ENCODE data around the gene RBM15B. TPM values are rescaled to one million over a fixed set of nuclear protein-coding genes. Genes with fewer than 3 reads are reported as not detected.

The RBM15B gene
- total and polyA plus RNA-seq, 2 donors (not counting 1 experiment from before 2014, with no cell fraction given): 10.8 to 29.5 TPM

GRCh38 chr3:51397392-51397791 lies 6.3 kb downstream of the RBM15B start:
- no peak for TF ChIP-seq EZH2 (IDR thresholded peaks at IDR 0.05; ENCODE audit: borderline replicate concordance, insufficient read depth, low read depth, low read length, poor library complexity, severe bottlenecking)
- CTCF ChIA-PET: no interaction called here
- peaks cover 2 to 14% of the 10 kb centered on the region in 2 donors for H3K4me1 ChIP-seq (ENCODE audit: control insufficient read depth in 2 of 2, insufficient read depth in 2 of 2, low read length in 2 of 2)
- H3K79me2 ChIP-seq (ENCODE audit: control insufficient read depth, insufficient read depth, low read length): peaks cover 44% of the 10 kb centered on the region
- no peak overlapping the region for H2AFZ ChIP-seq (ENCODE audit: insufficient read depth, low read depth, low read length, poor library complexity, severe bottlenecking)
- 95% methylated on average over 4 of the region's 5 CpGs for WGBS (ENCODE audit: insufficient coverage)
- no peaks in the 10 kb centered on the region for H3K27me3 ChIP-seq (replicated peaks in 1 of 4; ENCODE audit: control extremely low read depth in 1 of 4, control insufficient read depth in 3 of 4, insufficient read depth in 4 of 4, low read length in 3 of 4)
- H3K9me3 ChIP-seq (ENCODE audit: control extremely low read depth in 1 of 3, control insufficient read depth in 2 of 3, insufficient read depth in 1 of 3, low read length in 2 of 3): no peaks in the 10 kb centered on the region
- no peaks in the 10 kb centered on the region for H3K9me3 Mint-ChIP-seq (ENCODE audit: insufficient read depth)
- H4K20me1 ChIP-seq (ENCODE audit: control insufficient read depth, insufficient read depth, low read length, poor library complexity, severe bottlenecking): peaks cover 49% of the 10 kb centered on the region
- intact Hi-C loops (cut with micrococcal nuclease): loop anchor here (10.0 kb wide), 1 partner anchor 1137 kb away; the partner anchor contains the start of genes NT5DC2 and UQCC5
- peaks cover 25% of the 10 kb centered on the region for H3K4me1 Mint-ChIP-seq
- H3K4me3 ChIP-seq (ENCODE audit: control extremely low read depth in 1 of 5, extremely low read depth in 1 of 5, insufficient read depth in 1 of 5, low read depth in 2 of 5, low read length in 4 of 5): no peak overlapping the region
- DNase-seq (no peak), ATAC-seq (ENCODE audit: low read depth) (no peak)
- peak overlapping the region in 1 of 2 donors; percentile 48 for H3K27ac ChIP-seq (ENCODE audit: low read length in 2 of 2)
- H3K27me3 Mint-ChIP-seq: no peaks in the 10 kb centered on the region
- peaks cover 1 to 82% of the 10 kb centered on the region in 2 experiments for H3K36me3 ChIP-seq (replicated peaks in 1 of 2; ENCODE audit: control extremely low read depth in 1 of 2, control insufficient read depth in 1 of 2, extremely low read depth in 1 of 2, insufficient read depth in 2 of 2, low read length in 1 of 2)
- no peak overlapping the region for H3K9ac ChIP-seq (ENCODE audit: low read length)
- H3K4me3 Mint-ChIP-seq: no peak overlapping the region
- no peak overlapping the region for H3K4me2 ChIP-seq (replicated peaks; ENCODE audit: low read depth, low read length, poor library complexity, severe bottlenecking)
- POLR2A ChIA-PET: no interaction called here
- H3K27ac Mint-ChIP-seq: no peak overlapping the region

- TF ChIP-seq EZH2 (IDR thresholded peaks at IDR 0.05; ENCODE audit: borderline replicate concordance, insufficient read depth, low read depth, low read length, poor library complexity, severe bottlenecking): no peak
- no peak for TF ChIP-seq CTCF (IDR thresholded peaks at IDR 0.05)
- H3K36me3 ChIP-seq (replicated peaks in 1 of 2; ENCODE audit: control extremely low read depth in 1 of 2, control insufficient read depth in 1 of 2, extremely low read depth in 1 of 2, insufficient read depth in 2 of 2, low read length in 1 of 2): peaks cover 9 to 80% of the 10 kb centered on the region in 2 experiments
- peaks cover 30% of the 10 kb centered on the region for H3K79me2 ChIP-seq (ENCODE audit: control insufficient read depth, insufficient read depth, low read length)
- H3K9me3 Mint-ChIP-seq (ENCODE audit: insufficient read depth): no peaks in the 10 kb centered on the region
- H4K20me1 ChIP-seq (ENCODE audit: control insufficient read depth, insufficient read depth, low read length, poor library complexity, severe bottlenecking): peaks cover 36% of the 10 kb centered on the region
- CTCF ChIA-PET: interaction anchor here (1.0 to 1.2 kb wide), 2 partner anchors 9 to 103 kb away, joined by 4 to 5 read pairs; no protein-coding TSS in a partner anchor
- DNase-seq (no peak), ATAC-seq (ENCODE audit: low read depth) (no peak)
- H3K4me1 ChIP-seq (ENCODE audit: control insufficient read depth in 2 of 2, insufficient read depth in 2 of 2, low read length in 2 of 2): peaks cover 0 to 7% of the 10 kb centered on the region in 2 donors
- no peak overlapping the region for H3K27ac Mint-ChIP-seq
- 96% methylated on average over 6 of the region's 8 CpGs for WGBS (ENCODE audit: insufficient coverage)
- H3K27me3 ChIP-seq (replicated peaks in 1 of 4; ENCODE audit: control extremely low read depth in 1 of 4, control insufficient read depth in 3 of 4, insufficient read depth in 4 of 4, low read length in 3 of 4): no peaks in the 10 kb centered on the region
- POLR2A ChIA-PET: no interaction called here
- H3K4me2 ChIP-seq (replicated peaks; ENCODE audit: low read depth, low read length, poor library complexity, severe bottlenecking): no peak overlapping the region
- no peak overlapping the region for H3K27ac ChIP-seq (ENCODE audit: low read length in 2 of 2)
- H3K9me3 ChIP-seq (ENCODE audit: control extremely low read depth in 1 of 3, control insufficient read depth in 2 of 3, insufficient read depth in 1 of 3, low read length in 2 of 3): no peaks in the 10 kb centered on the region
- H2AFZ ChIP-seq (ENCODE audit: insufficient read depth, low read depth, low read length, poor library complexity, severe bottlenecking): no peak overlapping the region
- intact Hi-C loops (cut with micrococcal nuclease): loop anchor here (10.0 kb wide), 1 partner anchor 1136 kb away; the partner anchor contains the start of genes NT5DC2 and UQCC5
- no peak overlapping the region for H3K4me3 Mint-ChIP-seq
- no peaks in the 10 kb centered on the region for H3K27me3 Mint-ChIP-seq
- H3K4me1 Mint-ChIP-seq: peaks cover 17% of the 10 kb centered on the region
- H3K9ac ChIP-seq (ENCODE audit: low read length): no peak overlapping the region
- no peak overlapping the region for H3K4me3 ChIP-seq (ENCODE audit: control extremely low read depth in 1 of 5, extremely low read depth in 1 of 5, insufficient read depth in 1 of 5, low read depth in 2 of 5, low read length in 4 of 5)
Observed at GRCh38 chr3:51398595-51399310, 7.7 kb downstream of the RBM15B start.
